GM10266 (cell line): ENCODE data around the gene CAMK1D.
A peak's percentile ranks its signal among the peaks of the same experiment; 100 is the strongest.
"Not testable (repeated sequence)": the region's sequence is repeated elsewhere in the genome, so short reads cannot be mapped to it uniquely, and the experiment has no call there.

Experiments
- DNase-seq: peaks from one replicate; pipeline ENCODE4 v3.0.0; 2012; ENCODE audit errors: extremely low spot score
- CTCF ChIP-seq: IDR thresholded peaks from 2 replicates; pipeline ENCODE4 v1.5.1; 2012; ENCODE audit warnings: mild to moderate bottlenecking, low read depth; ENCODE audit not compliant: control insufficient read depth, insufficient read depth; ENCODE audit errors: missing control alignments

Gene CAMK1D

DNA sequence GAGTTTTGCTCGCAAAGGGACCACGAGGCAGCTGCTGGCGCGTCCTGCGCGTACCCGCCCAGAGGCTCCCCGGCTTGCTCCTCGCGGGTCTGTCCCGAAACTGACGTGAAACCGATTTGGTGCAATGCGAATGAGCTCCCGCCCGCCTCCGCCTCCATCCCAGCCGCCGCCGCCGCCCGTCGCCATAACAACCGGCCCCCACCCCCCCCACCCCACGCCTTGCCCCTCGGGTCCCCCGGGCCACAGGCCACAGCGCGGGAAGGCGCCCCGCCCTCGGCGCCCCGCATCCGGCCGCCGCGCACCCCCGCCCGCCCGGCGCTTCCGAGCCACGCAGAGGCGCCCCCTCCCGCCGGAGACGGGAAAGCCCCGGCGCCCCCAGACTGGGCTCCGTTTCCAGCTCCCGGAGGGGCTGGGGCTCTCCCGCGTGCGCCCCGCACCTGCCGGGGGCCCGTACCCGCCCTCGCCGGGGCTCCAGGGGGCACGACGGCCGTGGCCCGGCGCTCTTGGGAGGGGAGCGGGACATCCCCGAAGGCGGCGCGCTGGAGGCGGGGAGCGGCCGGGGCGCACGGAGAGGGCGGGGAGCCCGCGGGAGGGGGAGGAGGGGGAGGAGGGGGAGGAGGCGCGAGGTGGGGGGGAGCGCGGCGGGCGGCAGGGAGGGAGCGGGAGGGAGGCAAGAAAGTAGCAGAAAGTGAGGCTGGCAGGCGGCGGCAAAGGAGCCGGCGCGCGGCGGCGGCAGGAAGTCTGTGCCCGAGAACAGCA is at the start of gene CAMK1D:
Gene CAMK1D, plus strand, starts transcription at position 678 of the 759 bp plus-strand sequence.
- DNase-seq: peak; percentile 93
- peak; percentile 37 for TF ChIP-seq CTCF

- not testable (repeated sequence) for DNase-seq
Observed at GRCh38 chr10:12301036-12301435, 48.3 kb upstream of the CAMK1D start.

DNA sequence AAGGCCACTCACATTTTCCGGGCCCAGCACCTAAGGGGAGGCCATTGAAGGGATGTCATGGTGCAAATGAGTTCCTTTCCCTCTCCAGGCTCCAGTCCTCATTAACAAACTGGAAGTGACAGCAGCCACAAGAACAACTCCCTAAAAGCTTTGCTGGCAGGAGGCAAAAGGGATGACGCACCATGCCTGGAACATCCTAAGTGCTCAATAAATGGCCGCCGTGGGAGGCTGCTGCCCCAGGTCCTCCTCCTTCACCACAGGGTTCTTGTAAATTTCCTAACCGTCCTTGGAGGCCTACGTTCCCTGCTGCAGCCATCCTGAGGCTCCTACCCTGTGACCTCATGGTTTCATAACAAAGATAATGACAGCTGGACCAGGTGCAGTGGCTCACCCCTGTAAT is 41.3 kb upstream of the CAMK1D start:
- TF ChIP-seq CTCF: no peak
- DNase-seq: no peak

DNA sequence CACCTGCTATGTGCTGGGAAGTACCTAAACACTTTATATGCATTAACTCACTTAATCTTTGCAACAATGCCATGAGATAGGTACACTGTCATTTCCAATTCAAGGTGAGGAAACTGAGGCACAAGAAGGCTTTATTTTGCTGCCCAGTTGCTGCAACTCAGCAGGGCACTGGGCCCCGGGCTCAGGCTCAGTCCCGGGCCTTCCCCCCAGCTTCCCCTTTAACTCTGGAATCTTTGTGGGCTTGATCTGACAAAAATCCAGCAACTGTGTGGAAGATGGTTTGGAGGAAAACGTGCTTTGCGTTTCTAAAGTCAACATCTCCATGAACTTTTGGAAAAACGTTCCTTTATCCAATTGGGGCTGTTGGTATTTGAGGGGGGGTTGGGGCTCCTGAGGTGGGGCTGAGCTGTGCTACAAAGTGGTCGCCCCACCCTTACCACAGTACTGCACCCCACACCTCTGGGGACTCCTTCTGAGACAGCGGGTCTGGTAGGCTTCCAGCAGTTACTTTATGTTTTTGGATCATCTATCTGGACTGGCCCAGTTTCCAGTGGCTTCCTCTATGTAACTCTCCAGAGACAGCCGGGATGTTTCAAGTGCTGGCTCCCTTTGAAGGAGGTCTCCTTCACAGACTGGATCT is 40.5 kb upstream of the CAMK1D start:
- no peak for TF ChIP-seq CTCF
- no peak for DNase-seq

DNA sequence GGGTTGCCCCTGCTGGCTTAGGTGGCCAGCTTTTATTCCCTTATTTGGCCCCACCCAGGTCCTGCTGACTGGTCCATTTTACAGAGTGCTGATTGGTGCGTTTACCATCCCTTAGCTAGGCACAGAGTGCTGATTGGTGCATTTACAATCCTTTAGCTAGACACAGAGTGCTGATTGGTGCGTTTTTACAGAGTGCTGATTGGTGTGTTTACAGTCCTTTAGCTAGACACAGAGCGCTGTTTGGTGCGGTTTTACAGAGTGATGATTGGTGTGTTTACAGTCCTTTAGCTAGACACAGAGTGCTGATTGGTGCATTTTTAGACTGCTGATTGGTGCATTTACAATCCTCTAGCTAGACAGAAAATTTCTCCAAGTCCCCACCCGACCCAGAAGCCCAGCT is 39.6 kb upstream of the CAMK1D start:
- not testable (repeated sequence) for DNase-seq

GRCh38 chr10:12314836-12315235 is 34.5 kb upstream of the CAMK1D start:
- no peak for DNase-seq
- TF ChIP-seq CTCF: no peak

DNA sequence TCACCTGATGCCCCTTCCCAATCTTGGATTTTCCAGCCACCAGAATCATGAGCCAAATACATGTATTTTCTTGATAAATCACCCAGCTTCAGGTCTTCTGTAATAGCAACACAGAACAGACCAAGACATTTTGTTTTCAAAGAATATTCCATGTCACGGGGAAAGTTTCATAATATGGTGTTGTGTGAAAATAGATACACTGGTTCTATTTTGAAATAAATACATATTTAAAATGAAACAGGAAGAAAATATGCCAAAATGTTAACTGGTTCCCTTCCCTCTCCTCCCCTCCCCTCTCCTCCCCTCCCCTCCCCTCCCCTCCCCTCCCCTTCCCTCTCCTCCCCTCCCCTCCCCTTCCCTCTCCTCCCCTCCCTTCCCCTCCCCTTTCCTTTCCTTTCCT is 30.3 kb upstream of the CAMK1D start:
- DNase-seq: no peak
- TF ChIP-seq CTCF: no peak

GRCh38 chr10:12320892-12321291 is 28.5 kb upstream of the CAMK1D start:
- DNase-seq: no peak
- no peak for TF ChIP-seq CTCF
